ENCODE measurements around the gene SMU1.

- TF ChIP-seq GLIS3 (CRISPR knock-in tag; IDR thresholded peaks at IDR 0.05) (no peak), CSRNP3 (CRISPR knock-in tag; IDR thresholded peaks at IDR 0.05) (no peak), ZFP3 (CRISPR knock-in tag; IDR thresholded peaks at IDR 0.05) (no peak), PPARA (CRISPR knock-in tag; IDR thresholded peaks at IDR 0.05; ENCODE audit: borderline replicate concordance) (no peak), PATZ1 (CRISPR knock-in tag; IDR thresholded peaks at IDR 0.05; ENCODE audit: borderline replicate concordance) (no peak), SNAI2 (CRISPR knock-in tag; IDR thresholded peaks at IDR 0.05) (no peak), ARNTL (CRISPR knock-in tag; IDR thresholded peaks at IDR 0.05; ENCODE audit: borderline replicate concordance, low read depth) (no peak), BACH2 (CRISPR knock-in tag; IDR thresholded peaks at IDR 0.05; ENCODE audit: borderline replicate concordance) (no peak), RARB (CRISPR knock-in tag; IDR thresholded peaks at IDR 0.05) (0 out of 2 replicates have a peak, but pooled peaks have one; percentile 30), CSDC2 (CRISPR knock-in tag; IDR thresholded peaks at IDR 0.05) (no peak), ZC3H10 (CRISPR knock-in tag; IDR thresholded peaks at IDR 0.05) (no peak), ZFP30 (CRISPR knock-in tag; IDR thresholded peaks at IDR 0.05) (no peak), TSHZ2 (CRISPR knock-in tag; IDR thresholded peaks at IDR 0.05) (no peak), ZNF8 (CRISPR knock-in tag; IDR thresholded peaks at IDR 0.05) (no peak)
These were observed 50.7 kb downstream of the SMU1 start for GRCh38 chr9:33025572-33026342.
